GM10847 (cell line): ENCODE measurements around the gene NR2F6.

ENCODE experiments used
- POLR2A ChIP-seq: IDR thresholded peaks from 2 replicates; pipeline ENCODE4 v1.6.1; 2011; ENCODE audit not compliant: insufficient read length; ENCODE audit errors: extremely low read depth

The NR2F6 gene

DNA sequence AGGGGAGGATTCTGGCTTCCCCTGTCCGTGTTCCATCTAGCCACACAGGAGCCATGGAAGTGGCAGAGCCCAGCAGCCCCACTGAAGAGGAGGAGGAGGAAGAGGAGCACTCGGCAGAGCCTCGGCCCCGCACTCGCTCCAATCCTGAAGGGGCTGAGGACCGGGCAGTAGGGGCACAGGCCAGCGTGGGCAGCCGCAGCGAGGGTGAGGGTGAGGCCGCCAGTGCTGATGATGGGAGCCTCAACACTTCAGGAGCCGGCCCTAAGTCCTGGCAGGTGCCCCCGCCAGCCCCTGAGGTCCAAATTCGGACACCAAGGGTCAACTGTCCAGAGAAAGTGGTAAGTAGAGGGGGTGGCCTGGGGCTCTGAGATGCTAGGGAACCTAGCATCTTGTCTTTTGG, 23.0 kb upstream of the NR2F6 start:
- no peak for TF ChIP-seq POLR2A

DNA sequence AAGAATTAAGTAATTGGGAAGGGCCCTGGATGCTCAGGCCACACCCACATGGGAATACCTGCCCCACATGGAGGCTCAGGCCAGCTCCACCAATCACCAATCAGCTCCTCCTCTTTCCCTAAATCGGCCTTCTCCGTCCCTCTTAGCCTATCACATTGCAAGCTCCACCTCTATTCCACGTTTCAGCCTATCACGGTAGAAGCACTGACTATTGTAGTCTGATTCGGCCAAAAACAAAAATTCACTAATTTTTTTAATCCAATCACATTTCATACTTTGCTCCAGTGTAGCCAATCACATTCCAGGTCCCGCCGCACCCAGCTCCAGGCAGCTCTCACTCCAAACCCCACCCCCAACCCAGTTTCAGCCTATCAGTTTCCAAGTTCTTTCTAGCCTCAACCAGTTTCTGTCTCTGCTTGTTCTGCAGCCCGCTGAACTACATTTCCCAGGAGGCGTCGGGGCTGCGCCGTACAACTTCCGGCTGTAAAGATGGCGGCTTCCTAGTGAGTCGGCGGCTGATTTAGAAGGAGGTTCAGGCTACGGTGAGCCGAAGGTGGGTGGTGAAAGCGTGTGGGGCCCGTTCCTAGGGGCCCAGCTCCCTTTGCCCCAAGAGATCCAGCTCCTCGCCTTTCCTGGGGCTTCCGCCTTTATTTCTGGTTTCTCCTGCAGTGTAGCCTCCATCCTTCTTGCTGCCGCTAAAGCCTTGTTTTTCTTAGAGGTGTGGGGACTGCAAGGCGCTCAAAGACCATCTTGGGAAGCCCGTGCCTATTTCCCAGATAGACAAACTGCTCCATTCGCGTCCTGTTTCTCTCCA, 21.5 kb upstream of the NR2F6 start, which contains the start of gene BABAM1:
Gene BABAM1 (plus strand): TSS at position 469 of the 814 bp plus-strand sequence. CDS start 1,364 bp downstream, outside the sequence.
- peak; percentile 67 for TF ChIP-seq POLR2A

DNA sequence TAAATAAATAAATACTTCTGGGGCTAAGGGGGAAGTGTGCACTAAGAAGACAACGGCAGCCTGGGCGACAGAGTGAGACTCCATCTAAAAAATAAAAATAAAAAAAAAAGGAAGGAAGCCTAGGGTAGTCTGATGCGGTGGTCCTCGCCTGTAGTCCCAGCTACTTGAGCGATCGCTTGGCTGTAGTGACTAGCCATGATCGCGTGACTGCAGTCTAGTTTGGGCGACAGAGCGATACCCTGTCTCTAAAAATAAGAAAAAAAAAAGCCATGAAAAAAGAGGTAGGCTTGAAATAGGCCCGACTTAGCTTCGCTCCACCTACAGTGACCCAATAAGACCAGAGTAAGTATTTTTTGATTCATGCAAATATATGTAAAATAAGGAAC, 20.9 kb upstream of the NR2F6 start:
- no peak for TF ChIP-seq POLR2A

DNA sequence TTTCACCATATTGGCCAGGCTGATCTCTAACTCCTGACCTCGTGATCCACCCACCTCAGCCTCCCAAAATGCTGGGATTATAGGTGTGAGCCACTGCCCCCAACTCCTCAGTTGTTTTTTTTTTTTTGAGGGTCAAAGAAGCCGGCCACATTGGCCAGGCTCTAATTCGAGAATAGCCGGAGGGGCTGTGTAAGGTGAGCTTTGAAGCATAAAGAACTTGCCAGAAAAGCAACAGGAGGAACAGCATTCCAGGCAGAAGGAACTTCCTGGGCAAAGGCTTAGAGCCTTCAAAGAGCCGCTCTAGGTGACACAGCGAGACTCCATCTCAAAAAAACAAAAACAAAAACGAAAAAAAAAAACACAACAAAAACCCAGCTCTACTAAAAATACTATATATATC, 20.3 kb upstream of the NR2F6 start:
- TF ChIP-seq POLR2A = no peak

DNA sequence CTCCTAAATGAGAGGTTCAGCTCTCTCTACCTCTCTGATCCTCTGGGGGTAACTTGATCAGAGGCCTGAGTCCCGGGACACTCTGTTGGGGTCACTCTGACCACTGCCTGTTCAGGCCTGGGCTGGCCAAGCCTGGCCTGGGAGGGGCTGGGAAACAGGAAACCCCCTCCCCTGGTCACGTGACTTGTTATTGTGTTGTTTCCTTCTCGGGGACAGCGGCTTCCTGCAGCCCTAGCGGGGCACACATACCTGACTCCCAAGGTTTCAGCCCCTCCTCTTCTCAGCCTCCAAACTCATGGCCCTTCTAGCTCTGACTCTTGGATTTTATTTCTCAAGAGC, 18.9 kb upstream of the NR2F6 start, which contains the start of gene USHBP1:
Gene USHBP1 (minus strand): TSS at position 105 of the 339 bp plus-strand sequence. CDS start 446 bp downstream, outside the sequence.
- no peak for TF ChIP-seq POLR2A

DNA sequence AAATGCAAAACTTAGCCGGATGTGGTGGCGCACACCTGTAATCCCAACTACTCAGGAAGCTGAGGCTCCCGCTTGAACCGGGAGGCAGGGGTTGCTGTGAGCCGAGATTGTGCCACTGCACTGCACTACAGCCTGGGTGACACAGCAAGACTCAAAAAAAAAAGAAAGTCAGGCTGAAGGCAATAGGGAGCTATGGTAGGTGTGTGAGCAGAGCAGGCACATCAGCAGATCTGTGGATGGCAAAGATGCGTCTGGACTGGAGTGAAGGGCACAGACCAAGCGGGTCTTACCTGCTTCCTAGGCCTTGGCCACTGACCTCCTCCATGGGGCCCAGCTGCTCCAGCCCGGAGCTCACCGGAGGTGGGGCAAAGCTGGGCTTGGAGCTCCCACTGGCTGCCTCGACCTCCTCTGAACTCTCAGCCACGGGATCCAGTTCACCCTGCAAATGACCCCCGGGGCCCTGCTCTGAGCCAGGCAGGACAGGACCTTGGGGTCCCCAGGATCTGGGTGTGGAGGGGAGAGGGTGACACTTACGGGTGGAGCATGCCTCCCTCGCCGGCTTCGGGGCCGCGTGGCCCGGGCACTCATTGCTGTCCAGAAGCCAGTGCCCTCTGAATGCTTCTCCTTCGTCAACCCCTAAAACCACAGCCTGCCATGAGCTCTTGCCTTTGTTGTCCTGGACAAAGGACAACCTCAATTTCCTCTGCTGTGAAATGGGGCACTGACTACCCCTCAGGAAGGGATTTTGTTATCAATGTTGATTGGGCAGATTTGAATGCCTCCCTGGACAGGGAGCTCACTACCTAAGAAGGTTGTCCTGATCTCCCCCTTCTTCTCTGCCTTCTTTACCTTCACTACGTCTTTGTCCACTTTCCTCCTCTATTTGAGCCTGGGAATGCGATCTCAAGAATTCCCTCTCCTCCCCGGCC, 18.3 kb upstream of the NR2F6 start:
- no peak for TF ChIP-seq POLR2A

DNA sequence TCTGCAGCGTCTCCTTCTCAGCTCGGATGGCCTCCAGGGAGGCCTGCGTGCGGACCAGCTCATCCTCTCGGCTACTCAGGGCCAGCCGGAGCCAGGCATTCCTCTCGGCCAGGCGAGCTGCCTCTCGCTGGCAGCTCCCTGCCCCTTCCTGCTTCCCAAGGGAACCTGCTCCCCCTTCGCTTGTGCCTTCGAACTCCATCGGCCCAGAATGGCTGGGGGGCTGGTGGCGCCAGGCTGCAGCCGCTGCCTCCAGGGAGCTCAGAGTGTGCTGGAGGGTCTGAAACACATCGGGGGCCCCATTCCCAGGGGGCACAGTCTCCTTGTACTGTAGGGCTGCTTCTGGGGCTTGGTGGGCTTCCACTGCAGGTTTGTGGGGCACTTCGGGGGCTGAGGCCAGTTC, 16.8 kb upstream of the NR2F6 start:
- TF ChIP-seq POLR2A = no peak

DNA sequence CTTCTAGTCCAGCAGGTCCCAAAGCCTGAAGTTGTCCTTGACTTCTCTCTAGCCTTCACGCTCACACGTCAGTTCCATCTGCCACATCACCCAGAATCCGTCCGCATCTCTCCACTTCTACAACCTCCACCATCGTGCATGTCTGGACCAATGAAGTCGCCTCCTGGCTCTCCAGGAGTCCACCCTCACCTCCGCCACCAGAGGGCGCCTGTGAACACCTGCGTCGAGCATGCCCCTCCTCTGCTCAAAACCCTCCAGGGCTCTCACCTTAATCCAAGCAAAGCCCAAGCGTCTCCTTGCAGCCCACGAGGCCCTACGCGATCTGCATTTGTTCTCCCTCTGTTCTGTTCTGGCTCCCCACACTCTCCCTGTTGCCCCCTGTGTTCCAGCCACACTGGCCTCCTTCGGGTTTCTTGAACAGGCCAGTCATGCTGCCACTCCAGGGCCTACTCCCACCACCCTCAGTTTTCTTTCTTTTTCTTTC, 15.2 kb upstream of the NR2F6 start:
- no peak for TF ChIP-seq POLR2A

DNA sequence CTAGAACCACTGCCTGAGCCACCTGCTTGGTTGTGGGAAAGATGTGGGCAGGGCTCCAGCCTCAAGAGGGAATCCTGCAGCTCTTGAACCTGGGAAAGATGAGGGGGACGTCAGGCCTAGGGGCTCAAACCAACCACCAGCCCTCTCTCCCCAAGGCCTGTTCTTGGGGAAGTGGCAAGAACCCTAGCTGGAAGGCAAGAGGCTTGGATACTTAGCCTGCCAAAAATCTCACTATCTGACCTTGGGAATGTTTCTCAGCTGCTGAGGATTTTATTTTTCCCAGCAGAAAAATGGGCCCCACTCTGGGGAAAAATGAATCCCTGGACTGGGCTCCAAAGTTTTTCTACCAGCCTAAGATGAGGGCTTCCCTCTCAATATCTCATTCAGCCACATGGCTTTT, 14.2 kb upstream of the NR2F6 start:
- TF ChIP-seq POLR2A = no peak

DNA sequence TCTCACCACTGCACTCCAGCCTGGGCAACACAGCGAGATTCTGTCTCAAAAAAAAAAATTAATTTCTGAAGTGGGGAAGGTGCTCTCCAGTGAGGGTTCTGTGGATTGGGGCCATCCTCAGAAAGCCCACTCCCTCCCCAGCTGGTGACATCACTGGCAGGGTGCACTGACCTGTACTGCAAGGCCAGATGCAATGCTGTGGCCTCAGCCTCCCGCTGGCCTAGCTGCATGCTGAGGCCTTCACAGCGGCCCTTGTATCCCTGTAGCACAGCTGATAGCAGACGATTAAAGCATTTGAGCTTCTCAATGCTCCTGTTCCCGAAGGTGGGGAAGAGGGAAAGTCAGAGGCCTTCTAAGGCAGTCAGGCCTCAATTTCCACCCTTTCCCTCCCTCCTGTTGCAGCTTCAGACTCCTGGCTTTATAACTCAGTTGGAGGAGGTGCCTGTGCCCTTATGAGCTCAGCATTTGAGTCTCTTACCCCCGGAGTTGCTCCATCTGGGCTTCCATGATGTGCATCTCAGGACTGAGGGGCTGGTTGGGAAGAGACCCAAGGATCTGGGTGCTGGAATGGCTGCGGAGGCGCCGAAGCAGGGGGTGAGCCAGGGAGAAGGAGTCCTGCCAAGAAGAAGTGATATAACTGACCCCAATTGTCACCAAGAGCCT, 13.5 kb upstream of the NR2F6 start:
- TF ChIP-seq POLR2A = no peak

DNA sequence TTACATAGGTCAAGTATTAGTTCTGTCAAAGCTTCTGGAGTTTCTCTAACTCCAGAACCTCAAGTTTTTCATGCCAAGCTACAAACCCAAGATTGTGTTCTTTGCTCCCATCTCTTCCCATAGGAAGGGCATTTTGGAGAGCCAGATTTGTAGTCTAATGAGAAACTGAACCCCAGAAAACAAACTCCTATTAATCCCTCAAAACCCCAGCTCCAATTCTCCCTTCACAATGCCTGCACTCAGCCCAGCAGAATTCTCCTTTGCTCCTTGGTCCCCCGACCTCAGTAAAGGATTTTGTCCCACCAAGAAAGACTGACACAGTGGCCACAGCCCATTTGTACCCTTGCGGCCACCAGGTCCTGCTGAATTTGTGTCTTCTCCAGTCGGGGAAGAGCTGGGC, 10.4 kb upstream of the NR2F6 start:
- no peak for TF ChIP-seq POLR2A

DNA sequence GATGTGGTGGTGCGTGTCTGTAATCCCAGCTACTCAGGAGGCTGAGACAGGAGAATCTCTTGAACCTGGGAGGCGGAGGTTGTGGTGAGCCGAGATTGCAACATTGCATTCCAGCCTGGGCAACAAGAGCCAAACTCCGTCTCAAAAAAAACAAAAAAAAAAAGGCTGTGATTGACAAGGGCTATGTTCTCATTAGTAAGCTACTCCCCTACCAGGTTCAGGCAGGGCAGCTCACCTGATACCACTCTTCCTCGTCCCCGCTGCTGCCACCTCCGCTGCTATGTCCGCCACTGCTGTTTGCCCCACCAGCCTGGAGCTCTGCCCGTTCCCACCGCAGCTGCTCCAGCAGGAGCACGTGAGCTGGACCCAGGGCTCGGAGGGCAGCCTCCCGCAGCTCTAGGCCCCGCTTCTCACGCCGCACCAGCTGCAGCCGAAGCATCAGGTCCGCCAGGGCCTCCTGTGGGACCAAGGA, 9.5 kb upstream of the NR2F6 start:
- TF ChIP-seq POLR2A = no peak

DNA sequence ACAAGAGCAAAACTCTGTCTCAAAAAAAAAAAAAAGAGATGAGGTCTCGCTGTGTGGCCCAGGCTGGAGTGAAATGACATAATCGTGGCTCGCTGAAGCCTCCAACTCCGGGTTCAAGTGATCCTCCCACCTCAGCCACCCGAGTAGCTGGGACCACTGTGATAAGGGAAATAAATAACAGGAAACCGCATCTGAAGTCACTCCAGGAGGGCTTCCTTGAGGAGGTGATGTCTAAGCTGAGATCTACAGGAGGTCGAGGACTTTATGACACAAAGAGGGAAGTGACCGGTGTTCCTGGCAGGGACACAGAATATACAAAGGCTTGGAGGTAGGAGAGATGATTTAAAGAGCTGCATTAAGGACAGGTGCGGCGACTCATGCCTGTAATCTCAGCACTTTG, 8.9 kb upstream of the NR2F6 start:
- TF ChIP-seq POLR2A = no peak

DNA sequence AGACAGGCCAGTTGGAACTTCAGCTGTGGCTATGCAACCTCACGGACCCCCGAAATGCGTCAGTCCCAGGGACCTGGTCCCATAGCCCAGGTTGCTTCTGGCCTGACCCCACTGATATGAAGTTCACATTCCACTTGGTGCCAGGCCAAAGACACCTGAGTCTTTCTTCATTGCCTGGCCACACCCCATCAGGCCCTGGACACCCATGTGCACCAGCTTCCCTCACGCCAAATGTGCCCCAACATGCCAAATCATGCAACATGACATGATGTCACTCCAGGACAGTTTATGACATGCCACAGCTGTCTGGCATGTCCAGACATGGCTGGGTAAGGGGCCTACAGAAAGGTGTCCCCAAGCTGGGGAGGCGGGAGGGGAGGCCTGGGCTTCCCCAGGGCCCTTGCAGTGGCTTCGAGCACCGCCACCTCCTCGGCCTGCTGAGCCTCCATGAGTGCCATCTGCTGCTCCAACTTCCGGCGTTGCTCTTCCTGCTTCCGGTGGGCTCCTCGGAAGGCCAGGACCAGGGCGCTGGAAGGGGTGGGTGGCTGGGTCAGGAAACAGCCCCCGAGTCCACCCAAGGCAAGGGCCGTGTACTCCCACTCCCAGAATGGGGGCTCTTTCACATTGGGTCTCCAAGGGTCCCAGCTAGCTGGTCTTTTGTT, 4.3 kb upstream of the NR2F6 start:
- TF ChIP-seq POLR2A = no peak
